Endothelial cell of umbilical vein (primary cell): ENCODE measurements around the gene IL1R2. TPM values are rescaled to one million over a fixed set of nuclear protein-coding genes. Genes with fewer than 3 reads are reported as not detected.

Experiments used
- BruUV-seq: library from RNA; stranded (reverse); fragments of 400-500 nt; replicated peaks from 2 replicates; lab custom pipeline; 2021; lab: Mats Ljungman, UMichigan
- CTCF ChIA-PET: fragments of 300-600, 350-600 bp; sonication (Branson Sonifier 250); formaldehyde crosslinking; loops from one replicate; lab custom pipeline; 2021; ENCODE audit warnings: antibody characterized with exemption, inconsistent platforms; lab: Charles Lee
- POLR2A ChIA-PET: fragments of 300-600, 350-600 bp; sonication (Branson Sonifier 250); formaldehyde crosslinking; loops from one replicate; lab custom pipeline; 2021; ENCODE audit warnings: antibody characterized with exemption, inconsistent platforms; lab: Charles Lee
- DNase-seq: peaks from one replicate; pipeline ENCODE4 v3.0.0-alpha.2; 2011; ENCODE audit warnings: low read depth, low spot score
- FAIRE-seq: peaks from 2 replicates; lab custom pipeline; 2011; peaks lifted over from hg19 to GRCh38; lab: Jason Lieb, UNC
- H2AFZ ChIP-seq: 2 replicates; pipeline ENCODE4 v1.6.0; 2012; ENCODE audit warnings: low read depth, low read length, control low read depth, inconsistent platforms
- H3K27ac ChIP-seq: 2 replicates; pipeline ENCODE4 v1.5.1; 2011; ENCODE audit warnings: low read depth, mild to moderate bottlenecking, control low read depth, low read length, moderate library complexity; ENCODE audit not compliant: insufficient read depth
- H3K27me3 ChIP-seq, 2 experiments: 2 replicates each; pipeline versions ENCODE4 v1.6.0 to v1.6.1; 2011; ENCODE audit warnings: low read length in 2 of 2, mixed read lengths in 1 of 2; ENCODE audit not compliant: control insufficient read depth in 2 of 2, insufficient read depth in 2 of 2
- H3K36me3 ChIP-seq, 2 experiments: 2 replicates in 1 of 2; 3 replicates in 1 of 2; pipeline ENCODE4 v1.5.1; 2011; ENCODE audit warnings: low read length in 2 of 2, mild to moderate bottlenecking in 1 of 2, moderate library complexity in 1 of 2; ENCODE audit not compliant: control insufficient read depth in 2 of 2, insufficient read depth in 2 of 2; ENCODE audit errors: extremely low read depth in 1 of 2
- H3K4me1 ChIP-seq: 3 replicates; pipeline ENCODE4 v1.5.1; 2011; ENCODE audit warnings: mild to moderate bottlenecking, low read length; ENCODE audit not compliant: control insufficient read depth, insufficient read depth; ENCODE audit errors: extremely low read depth
- H3K4me2 ChIP-seq: 2 replicates; pipeline ENCODE4 v1.6.1; 2011; ENCODE audit warnings: low read length, control low read depth, mixed read lengths; ENCODE audit not compliant: insufficient read depth
- H3K4me3 ChIP-seq, 3 experiments: fragments of 200-600 bp in 1 of 3; sonication (generic), shearing (Covaris generic) in 1 of 3; replicated peaks in 1 of 3; 2 replicates each; pipeline ENCODE4 v1.5.1; 2011 to 2016; ENCODE audit warnings: control low read depth in 3 of 3, low read length in 3 of 3, mild to moderate bottlenecking in 2 of 3, inconsistent platforms in 1 of 3, low read depth in 1 of 3, moderate library complexity in 1 of 3; ENCODE audit not compliant: insufficient read depth in 1 of 3
- H3K79me2 ChIP-seq: 2 replicates; pipeline ENCODE4 v1.6.0; 2012; ENCODE audit warnings: low read length, inconsistent platforms; ENCODE audit not compliant: control insufficient read depth, insufficient read depth
- H3K9ac ChIP-seq: replicated peaks from 2 replicates; pipeline ENCODE3; 2011; ENCODE audit warnings: low read length, control low read depth; ENCODE audit not compliant: insufficient read depth; ENCODE audit errors: extremely low read depth
- H3K9me1 ChIP-seq: replicated peaks from 3 replicates; pipeline ENCODE4 v1.6.0; 2011; ENCODE audit warnings: mild to moderate bottlenecking, low read length; ENCODE audit not compliant: control insufficient read depth, insufficient read depth; ENCODE audit errors: extremely low read depth
- H3K9me3 ChIP-seq: replicated peaks from 2 replicates; pipeline ENCODE4 v1.5.1; 2012; ENCODE audit warnings: low read length, inconsistent platforms; ENCODE audit not compliant: control insufficient read depth, insufficient read depth
- H4K20me1 ChIP-seq: replicated peaks from 2 replicates; pipeline ENCODE3; 2011; ENCODE audit warnings: mild to moderate bottlenecking, low read length; ENCODE audit not compliant: control insufficient read depth, insufficient read depth; ENCODE audit errors: extremely low read depth
- EZH2 ChIP-seq: IDR thresholded peaks from 2 replicates; pipeline ENCODE4 v1.6.1; 2012; ENCODE audit warnings: borderline replicate concordance, low read depth, mild to moderate bottlenecking, moderate library complexity, low read length, inconsistent platforms; ENCODE audit not compliant: severe bottlenecking
- FOS ChIP-seq: IDR thresholded peaks from 2 replicates; pipeline ENCODE4 v1.6.1; 2011; ENCODE audit warnings: mild to moderate bottlenecking, low read length, moderate library complexity, borderline replicate concordance; ENCODE audit not compliant: insufficient read depth
- GATA2 ChIP-seq: IDR thresholded peaks from 2 replicates; pipeline ENCODE4 v1.7.0; 2011; ENCODE audit warnings: low read depth, mild to moderate bottlenecking, moderate library complexity, mixed read lengths, low read length; ENCODE audit not compliant: insufficient read length, insufficient read depth
- JUN ChIP-seq: IDR thresholded peaks from 2 replicates; pipeline ENCODE4 v1.6.1; 2011; ENCODE audit warnings: borderline replicate concordance, low read depth; ENCODE audit not compliant: insufficient read length, insufficient read depth
- MYC ChIP-seq: IDR thresholded peaks from one replicate; pipeline ENCODE4 v1.6.1; 2011; ENCODE audit warnings: mild to moderate bottlenecking, low read depth, low read length
- POLR2A ChIP-seq: IDR thresholded peaks from 2 replicates; pipeline ENCODE4 v1.6.1; 2012; ENCODE audit warnings: low read depth, mild to moderate bottlenecking, control low read depth, low read length
- POLR2AphosphoS5 ChIP-seq: IDR thresholded peaks from 2 replicates; pipeline ENCODE4 v1.6.1; 2012; ENCODE audit warnings: low read depth, mild to moderate bottlenecking, control low read depth, low read length, moderate library complexity; ENCODE audit not compliant: insufficient read depth
- dilution Hi-C: fragments of 300-500 bp; cut with MboI; formaldehyde crosslinking; loops from one replicate; pipeline ENCODE4 v1.15.0; 2019; ENCODE audit warnings: low sequenced_read_pairs; ENCODE audit not compliant: extremely low pct_ligation_motif_present
- intact Hi-C: fragments of 100-400 bp; cut with micrococcal nuclease; formaldehyde crosslinking; loops from one replicate; pipeline ENCODE4 v1.10.0; 2022
- polyA plus RNA-seq, 4 experiments: library from polyadenylated mRNA; depleted of rRNA in 3 of 4; stranded (reverse) in 3 of 4; unstranded in 1 of 4; fragments of >200 nt; gene quantifications; 2 replicates each; pipeline versions ENCODE4 v1.2.1 to v1.2.3, GENCODE V29; 2011 to 2012; ENCODE audit warnings: missing spikeins in 1 of 4
- total RNA-seq: library from RNA; stranded (reverse); gene quantifications from 2 replicates; pipeline ENCODE4 v1.2.3, GENCODE V29; 2021
- TF ChIP-seq, protein P1 (sequence below): IDR thresholded peaks from 2 replicates; pipeline ENCODE4 v1.6.1; 2011; ENCODE audit not compliant: insufficient read depth, insufficient read length
- TF ChIP-seq, protein P2 (sequence below), 2 donors: IDR thresholded peaks; 1 replicate in 1 of 2; 2 replicates in 1 of 2; pipeline ENCODE4 v1.5.1; 2011; ENCODE audit warnings: low read length in 2 of 2, mild to moderate bottlenecking in 2 of 2, moderate library complexity in 2 of 2, control low read depth in 1 of 2, inconsistent platforms in 1 of 2, low read depth in 1 of 2; ENCODE audit not compliant: insufficient read depth in 1 of 2; ENCODE audit errors: extremely low read depth in 1 of 2

Gene IL1R2
- total and polyA plus RNA-seq, 2 donors (not counting 3 experiments of a cell fraction or from before 2014, with no cell fraction given): not detected

DNA sequence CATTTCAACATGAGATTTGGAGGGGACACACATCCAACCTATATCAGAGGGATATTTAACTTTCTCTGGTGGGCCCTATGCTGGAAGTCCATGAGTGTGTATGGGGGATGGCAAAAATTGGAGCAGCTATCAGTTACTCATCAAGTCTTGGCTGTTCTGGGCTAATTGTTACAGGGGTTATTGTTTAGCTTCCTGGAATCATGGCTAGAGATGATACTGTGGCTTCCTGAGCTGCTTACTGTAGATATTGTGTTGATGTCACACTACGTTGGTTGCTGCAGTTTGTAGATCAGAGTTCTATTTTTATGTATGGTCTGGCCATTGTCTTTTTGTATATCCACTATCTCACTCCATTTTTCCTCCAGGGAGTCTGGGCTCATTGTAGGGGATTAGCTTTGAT lies 20.9 kb upstream of the IL1R2 start:
- Histone ChIP-seq H3K79me2 (no peaks in the 10 kb centered on the region), H3K27ac (no peak overlapping the region), H3K4me1 (no peaks in the 10 kb centered on the region), H3K9ac (no peak overlapping the region), H4K20me1 (no peaks in the 10 kb centered on the region), H3K4me3 (no peak overlapping the region), H3K9me1 (no peaks in the 10 kb centered on the region), H3K27me3 (peaks cover 4 to 17% of the 10 kb centered on the region in 2 experiments), H3K36me3 (no peaks in the 10 kb centered on the region), H3K4me2 (no peak overlapping the region), H3K9me3 (no peaks in the 10 kb centered on the region), H2AFZ (no peak overlapping the region)
- TF ChIP-seq GATA2: no peak
- no peak for TF ChIP-seq POLR2A
- TF ChIP-seq MYC: no peak
- TF ChIP-seq EZH2: no peak
- TF ChIP-seq FOS: no peak
- TF ChIP-seq JUN: no peak
- TF ChIP-seq POLR2AphosphoS5: no peak
- TF ChIP-seq, protein P1, sequence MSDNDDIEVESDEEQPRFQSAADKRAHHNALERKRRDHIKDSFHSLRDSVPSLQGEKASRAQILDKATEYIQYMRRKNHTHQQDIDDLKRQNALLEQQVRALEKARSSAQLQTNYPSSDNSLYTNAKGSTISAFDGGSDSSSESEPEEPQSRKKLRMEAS: no peak
- TF ChIP-seq, protein P2, sequence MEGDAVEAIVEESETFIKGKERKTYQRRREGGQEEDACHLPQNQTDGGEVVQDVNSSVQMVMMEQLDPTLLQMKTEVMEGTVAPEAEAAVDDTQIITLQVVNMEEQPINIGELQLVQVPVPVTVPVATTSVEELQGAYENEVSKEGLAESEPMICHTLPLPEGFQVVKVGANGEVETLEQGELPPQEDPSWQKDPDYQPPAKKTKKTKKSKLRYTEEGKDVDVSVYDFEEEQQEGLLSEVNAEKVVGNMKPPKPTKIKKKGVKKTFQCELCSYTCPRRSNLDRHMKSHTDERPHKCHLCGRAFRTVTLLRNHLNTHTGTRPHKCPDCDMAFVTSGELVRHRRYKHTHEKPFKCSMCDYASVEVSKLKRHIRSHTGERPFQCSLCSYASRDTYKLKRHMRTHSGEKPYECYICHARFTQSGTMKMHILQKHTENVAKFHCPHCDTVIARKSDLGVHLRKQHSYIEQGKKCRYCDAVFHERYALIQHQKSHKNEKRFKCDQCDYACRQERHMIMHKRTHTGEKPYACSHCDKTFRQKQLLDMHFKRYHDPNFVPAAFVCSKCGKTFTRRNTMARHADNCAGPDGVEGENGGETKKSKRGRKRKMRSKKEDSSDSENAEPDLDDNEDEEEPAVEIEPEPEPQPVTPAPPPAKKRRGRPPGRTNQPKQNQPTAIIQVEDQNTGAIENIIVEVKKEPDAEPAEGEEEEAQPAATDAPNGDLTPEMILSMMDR (IDR thresholded peaks at IDR 0.05; ENCODE audit: extremely low read depth in 1 of 2, insufficient read depth in 1 of 2, low read depth in 1 of 2, low read length in 2 of 2): no peak
- no TSS peak for BruUV-seq
- dilution Hi-C loops (no loop called here), intact Hi-C loops (no loop called here)
- no peak for FAIRE-seq
- CTCF ChIA-PET: no interaction called here
- POLR2A ChIA-PET: no interaction called here
- no peak for DNase-seq
